GM12801 (cell line): ENCODE data around the gene MAPKAPK2.

Experiments used
- TF ChIP-seq, protein P1 (sequence below): IDR thresholded peaks from one replicate; pipeline ENCODE4 v1.5.1; 2011; ENCODE audit warnings: control low read depth; ENCODE audit not compliant: insufficient read length; ENCODE audit errors: extremely low read depth

MAPKAPK2 gene

DNA sequence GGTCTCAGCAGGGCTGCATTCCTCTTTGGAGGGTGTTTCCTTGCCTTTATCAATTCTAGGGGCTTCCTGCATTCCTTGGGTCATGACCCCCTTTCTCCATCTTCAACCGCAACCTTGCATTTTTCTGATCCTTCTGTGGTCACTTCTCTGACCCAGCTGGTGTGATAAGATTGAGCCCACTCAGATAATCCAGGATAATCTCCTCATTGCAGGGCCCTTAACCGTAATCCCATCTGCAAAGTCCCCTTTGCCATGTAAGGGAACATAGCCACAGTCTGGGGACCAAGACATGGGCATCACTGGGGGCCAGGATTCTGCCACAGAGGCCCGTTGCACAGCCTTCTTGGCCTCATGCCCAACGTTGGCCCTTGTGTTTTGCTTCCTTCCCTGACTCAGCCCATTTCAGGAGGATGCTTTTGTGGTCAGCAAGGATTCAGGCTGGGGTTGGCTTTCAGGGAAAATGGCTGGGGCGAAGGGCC is 50.9 kb downstream of the MAPKAPK2 start:
- TF ChIP-seq, protein P1, sequence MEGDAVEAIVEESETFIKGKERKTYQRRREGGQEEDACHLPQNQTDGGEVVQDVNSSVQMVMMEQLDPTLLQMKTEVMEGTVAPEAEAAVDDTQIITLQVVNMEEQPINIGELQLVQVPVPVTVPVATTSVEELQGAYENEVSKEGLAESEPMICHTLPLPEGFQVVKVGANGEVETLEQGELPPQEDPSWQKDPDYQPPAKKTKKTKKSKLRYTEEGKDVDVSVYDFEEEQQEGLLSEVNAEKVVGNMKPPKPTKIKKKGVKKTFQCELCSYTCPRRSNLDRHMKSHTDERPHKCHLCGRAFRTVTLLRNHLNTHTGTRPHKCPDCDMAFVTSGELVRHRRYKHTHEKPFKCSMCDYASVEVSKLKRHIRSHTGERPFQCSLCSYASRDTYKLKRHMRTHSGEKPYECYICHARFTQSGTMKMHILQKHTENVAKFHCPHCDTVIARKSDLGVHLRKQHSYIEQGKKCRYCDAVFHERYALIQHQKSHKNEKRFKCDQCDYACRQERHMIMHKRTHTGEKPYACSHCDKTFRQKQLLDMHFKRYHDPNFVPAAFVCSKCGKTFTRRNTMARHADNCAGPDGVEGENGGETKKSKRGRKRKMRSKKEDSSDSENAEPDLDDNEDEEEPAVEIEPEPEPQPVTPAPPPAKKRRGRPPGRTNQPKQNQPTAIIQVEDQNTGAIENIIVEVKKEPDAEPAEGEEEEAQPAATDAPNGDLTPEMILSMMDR = no peak

DNA sequence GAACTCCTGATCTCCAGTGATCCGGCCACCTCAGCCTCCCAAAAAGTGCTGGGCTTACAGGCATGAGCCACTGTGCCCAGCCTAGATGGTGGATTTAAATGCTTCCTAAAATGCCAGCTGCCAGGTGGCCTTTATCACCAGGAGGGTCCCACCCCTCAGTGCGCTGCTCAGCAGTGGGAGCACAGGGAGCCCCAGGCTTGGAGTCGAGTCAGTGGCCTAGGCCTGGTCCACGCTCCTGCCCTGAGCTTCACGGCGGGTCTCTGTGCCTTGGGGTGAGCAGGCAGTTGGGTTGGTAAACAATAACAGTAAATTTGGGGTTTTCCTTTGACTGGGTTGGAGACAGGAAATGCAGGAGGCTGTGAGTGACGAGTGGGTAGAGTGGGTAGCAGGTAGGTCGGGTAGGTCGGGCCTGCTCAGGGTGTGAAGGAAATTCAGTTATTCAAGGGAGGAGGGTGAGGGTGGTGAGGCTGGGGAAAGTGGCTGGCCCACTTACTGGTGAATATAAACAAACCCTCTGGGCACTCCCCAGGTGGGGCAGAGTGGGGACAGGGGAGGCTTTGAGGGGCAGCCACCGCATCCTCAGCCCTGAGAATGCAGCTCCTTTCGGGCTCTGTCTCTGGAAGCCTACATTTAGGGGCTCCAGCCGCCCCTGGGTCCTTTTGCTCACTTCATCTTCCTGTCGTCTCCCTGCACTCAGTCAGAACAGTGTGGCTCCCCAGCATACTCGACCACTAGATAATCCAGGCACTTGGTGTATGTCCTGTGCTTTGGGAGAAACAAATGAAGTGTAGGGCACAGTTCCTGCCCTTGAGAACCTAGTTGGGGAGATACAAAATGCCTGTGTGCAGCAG is 52.4 kb downstream of the MAPKAPK2 start:
- TF ChIP-seq, protein P1 = no peak

DNA sequence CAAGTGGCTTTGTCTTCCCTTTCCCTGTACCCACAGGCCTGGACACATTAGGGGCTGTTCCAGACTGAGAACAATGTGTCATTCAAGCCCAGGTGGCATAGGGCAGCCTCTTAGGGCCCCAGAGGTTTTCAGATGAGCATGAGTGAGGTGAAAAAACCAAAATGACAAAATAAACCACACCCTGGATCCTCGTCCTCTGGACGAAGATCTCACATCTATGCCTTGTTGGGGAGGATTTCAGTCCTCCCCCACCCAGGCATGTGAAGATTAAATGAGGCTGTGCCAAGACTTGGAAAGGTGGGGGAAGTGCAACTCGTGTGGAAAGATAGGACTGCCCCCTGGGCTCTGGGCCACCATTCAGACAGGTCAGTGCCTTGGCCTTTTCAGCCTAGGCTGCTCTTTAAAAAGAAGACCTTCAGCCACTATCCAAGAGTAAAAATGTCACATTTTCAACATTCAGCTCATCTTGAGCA is 53.1 kb downstream of the MAPKAPK2 start:
- TF ChIP-seq, protein P1 = no peak

DNA sequence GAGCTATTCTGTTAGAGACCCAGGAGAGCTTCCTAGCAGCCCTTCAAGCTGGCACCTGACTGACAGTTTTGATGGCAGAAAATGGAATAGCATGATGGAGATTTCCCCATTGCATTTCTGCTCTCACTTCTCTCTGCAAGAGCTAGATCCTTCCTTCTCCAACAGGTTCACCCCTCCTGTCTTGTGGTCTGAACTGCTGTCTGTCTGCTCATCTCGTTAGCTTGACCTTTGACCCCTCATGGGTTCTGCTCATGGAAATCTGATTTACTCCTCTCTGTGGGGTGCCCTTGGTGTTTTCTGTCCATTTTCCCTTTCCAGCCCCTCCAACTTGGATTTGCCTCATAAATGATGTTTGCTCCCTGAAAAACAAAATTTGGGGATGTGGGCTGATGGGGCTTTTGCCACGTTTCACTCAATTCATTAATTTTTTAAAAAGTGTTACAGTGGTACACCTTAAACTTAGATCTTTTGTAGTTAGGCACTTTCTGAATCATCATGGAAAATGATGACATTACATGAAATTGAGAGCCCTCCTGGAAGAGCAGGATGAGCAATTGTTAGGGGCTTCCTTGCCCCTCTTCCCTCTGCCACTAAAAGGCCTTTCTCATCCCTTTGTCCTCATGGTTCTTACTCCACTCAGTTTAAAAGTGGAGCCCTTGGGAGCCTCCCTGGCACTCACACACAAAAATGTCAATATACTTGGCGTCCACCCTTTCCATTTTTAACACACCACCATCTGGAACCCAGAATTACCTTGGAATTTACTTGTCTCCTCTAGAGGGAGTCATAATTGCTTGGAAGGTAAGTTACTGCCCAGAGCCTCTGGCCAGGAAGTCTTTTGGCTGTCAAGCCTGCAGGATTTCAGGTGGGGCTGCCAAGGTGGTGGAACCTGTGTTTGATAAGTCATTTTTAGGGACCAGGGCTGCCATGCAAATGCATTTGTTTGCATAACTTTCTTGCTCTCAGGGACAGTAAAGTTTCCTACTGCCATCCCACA is 54.0 kb downstream of the MAPKAPK2 start:
- TF ChIP-seq, protein P1 = no peak

DNA sequence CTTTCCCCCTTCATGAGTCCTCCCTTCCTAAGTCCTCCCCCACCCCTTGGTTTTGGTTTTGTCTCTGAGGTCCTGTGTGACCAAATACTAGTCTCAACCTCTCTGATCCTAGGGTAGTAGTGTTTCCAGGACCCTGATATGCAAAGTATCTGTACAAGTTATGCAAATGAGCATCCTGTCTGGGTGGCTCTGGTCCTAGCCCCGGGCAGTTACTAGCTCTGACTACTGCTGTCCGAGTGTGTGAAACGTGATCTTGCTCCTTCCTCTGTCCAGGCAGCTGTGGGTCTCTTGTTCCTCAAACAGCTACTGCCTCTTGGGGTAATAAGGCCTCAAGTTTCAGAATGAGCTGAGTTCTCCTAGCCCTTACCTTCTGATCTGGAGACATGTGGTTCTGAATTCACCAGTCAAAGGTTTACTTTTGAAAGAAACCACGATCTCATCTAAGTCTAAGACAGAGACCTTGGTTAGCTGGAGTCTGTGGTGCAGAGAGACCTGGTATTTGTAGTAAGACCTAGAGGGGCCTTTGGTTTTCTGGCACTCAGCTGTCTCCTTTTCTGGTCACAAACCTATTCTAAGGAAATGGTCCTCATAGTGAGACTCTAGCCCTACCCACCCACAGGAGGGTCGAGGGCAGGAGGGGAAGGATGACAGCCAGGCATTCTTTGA is 54.8 kb downstream of the MAPKAPK2 start:
- TF ChIP-seq, protein P1 = no peak

DNA sequence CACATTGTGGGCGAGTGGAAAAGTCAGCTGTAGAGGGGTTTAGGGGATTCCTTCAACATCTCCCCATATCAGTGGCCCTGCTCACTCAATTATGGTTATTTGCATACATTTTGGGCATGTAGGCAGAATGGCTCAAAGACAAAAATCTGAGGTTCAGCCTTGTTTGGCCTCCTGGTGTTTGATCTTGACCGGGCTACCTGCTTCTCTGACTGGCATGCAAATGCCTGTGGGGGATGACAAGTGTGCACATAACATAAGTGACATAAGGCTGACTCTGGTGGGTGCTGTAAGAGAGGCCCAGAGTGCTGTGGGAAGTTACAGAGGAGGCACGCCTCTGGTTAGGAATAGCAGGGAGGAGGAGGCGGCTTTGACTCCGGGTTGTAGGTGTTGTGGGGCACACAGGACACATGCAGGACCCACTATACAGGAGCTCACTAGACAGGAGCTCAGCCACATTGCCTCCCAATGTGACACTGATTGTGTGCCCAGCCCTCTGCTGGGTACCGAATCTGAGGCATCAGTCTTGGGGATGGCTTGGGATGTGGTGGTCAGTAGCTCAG is 56.5 kb downstream of the MAPKAPK2 start:
- TF ChIP-seq, protein P1 = no peak
